Measurements from ENCODE around the gene TIMM23.
"Not testable (repeated sequence)": the region's sequence is repeated elsewhere in the genome, so short reads cannot be mapped to it uniquely, and the experiment has no call there.

DNA sequence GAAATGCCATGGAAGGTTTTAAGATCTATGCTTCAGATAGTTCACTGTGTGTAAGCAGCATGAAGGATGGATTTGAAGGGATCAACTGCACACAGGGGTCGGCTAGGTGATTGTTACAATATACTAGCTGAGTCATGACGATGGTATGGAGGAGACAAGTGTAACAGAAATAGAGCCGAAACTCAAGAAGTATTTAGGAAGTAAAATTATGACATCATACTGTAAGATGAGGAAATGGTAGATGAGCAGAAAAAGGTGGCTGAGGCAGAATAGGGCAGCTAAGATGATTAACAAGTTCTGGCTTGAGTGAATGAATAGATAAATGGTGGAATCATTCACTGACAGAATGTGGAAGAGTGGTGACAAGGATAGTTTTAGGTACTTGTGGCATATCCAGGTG lies 37.5 kb upstream of the TIMM23 start:
- TF ChIP-seq, protein P1, sequence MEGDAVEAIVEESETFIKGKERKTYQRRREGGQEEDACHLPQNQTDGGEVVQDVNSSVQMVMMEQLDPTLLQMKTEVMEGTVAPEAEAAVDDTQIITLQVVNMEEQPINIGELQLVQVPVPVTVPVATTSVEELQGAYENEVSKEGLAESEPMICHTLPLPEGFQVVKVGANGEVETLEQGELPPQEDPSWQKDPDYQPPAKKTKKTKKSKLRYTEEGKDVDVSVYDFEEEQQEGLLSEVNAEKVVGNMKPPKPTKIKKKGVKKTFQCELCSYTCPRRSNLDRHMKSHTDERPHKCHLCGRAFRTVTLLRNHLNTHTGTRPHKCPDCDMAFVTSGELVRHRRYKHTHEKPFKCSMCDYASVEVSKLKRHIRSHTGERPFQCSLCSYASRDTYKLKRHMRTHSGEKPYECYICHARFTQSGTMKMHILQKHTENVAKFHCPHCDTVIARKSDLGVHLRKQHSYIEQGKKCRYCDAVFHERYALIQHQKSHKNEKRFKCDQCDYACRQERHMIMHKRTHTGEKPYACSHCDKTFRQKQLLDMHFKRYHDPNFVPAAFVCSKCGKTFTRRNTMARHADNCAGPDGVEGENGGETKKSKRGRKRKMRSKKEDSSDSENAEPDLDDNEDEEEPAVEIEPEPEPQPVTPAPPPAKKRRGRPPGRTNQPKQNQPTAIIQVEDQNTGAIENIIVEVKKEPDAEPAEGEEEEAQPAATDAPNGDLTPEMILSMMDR (conservative IDR thresholded peaks at IDR 0.05 in 1 of 2, IDR thresholded peaks at IDR 0.05 in 1 of 2; ENCODE audit: low read depth in 1 of 2, low read length in 2 of 2): not testable (repeated sequence)
- TF ChIP-seq EZH2 (IDR thresholded peaks at IDR 0.05; ENCODE audit: low read length, missing control alignments): not testable (repeated sequence)

All from fibroblast of lung (primary cell).